Activated CD4-positive, alpha-beta T cell treated with anti-CD3 and anti-CD28 coated beads for 1 hour (primary cell): ENCODE results near the gene EAPP.
"Not testable (repeated sequence)": the region's sequence is repeated elsewhere in the genome, so short reads cannot be mapped to it uniquely, and the experiment has no call there.

Experiments
- DNase-seq: peaks from one replicate; pipeline ENCODE4 v3.0.0-alpha.2; 2020

Gene EAPP

GRCh38 chr14:34478261-34478660 is 61.2 kb downstream of the EAPP start:
- DNase-seq = no peak

DNA sequence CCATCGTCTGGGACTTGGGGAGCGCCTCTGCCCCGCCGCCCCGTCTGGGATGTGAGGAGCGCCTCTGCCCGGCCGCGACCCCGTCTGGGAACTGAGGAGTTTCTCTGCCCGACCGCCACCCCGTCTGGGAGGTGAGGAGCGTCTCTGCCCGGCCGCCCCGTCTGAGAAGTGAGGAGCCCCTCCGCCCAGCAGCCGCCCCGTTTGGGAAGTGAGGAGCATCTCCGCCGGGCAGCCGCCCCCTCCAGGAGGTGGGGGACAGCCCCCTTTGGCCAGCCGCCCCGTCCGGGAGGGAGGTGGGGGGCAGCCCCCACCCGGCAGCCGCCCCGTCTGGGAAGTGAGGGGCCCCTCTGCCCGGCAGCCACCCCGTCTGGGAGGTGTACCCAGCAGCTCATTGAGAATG is 63.5 kb downstream of the EAPP start:
- DNase-seq = not testable (repeated sequence)

GRCh38 chr14:34475163-34475562 is 64.3 kb downstream of the EAPP start:
- no peak for DNase-seq

GRCh38 chr14:34474187-34474679 is 65.3 kb downstream of the EAPP start:
- DNase-seq = no peak

DNA sequence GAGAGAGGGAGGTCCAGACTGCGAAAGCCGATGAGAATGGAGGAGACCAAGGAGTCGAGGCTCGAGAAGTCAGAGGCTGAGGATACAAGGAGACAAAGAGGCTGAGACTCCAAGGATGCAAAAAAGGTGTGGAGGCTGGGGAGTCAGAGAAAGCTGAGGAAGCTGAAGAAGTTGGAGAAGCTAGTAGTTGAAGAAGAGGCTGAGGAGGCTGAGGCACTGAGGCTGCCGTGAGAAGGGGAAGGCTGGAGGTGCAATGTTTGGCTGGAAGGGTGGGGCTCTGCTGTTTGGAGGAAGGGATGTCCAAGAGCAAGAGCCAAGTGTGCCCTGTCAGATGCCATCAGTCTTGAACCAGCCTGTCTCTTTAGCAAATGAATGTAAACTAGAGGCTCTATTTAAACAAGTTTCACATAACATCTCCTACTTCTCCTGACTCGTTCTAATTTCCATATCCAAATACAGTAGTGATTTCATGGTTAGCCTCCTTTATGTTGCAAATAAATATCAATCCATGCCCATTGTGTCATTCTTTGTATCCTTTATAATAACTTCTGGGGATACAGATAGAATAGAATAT is 66.7 kb downstream of the EAPP start:
- no peak for DNase-seq

DNA sequence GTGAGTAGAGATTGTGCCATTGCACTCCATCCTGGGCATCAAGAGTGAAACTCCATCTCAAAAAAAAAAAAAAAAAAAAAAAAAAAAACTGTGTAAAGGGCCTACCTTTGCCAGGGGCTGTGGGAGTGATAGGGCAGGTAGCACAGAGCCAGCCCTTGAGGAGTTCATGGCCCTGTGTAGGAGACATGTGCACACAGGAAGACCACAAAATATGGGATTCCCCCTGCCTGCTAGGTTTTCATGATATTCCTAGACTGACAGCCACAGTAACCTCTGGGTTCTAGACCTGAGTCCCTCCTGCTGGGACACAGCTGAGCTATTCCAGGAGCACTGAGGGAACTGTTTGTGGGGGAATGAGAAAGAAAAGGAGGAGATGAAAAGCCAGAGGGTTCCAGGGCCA is 69.2 kb downstream of the EAPP start:
- no peak for DNase-seq

GRCh38 chr14:34466691-34467090 is 72.8 kb downstream of the EAPP start:
- DNase-seq = no peak
